PC-3 (cell line): ENCODE measurements around the gene S100A8. TPM values are rescaled to one million over a fixed set of nuclear protein-coding genes. Genes with fewer than 3 reads are reported as not detected.
A peak's percentile ranks its signal among the peaks of the same experiment; 100 is the strongest.

Experiments used
- ATAC-seq: fragments of 200-7000 bp; cut with Tn5 transposase; 2 replicates; pipeline ENCODE4 v1.9.1; 2020; ENCODE audit warnings: mild to moderate bottlenecking, moderate library complexity
- BruUV-seq: library from RNA; stranded (reverse); fragments of 400-500 nt; replicated peaks from 2 replicates; lab custom pipeline; 2021; lab: Mats Ljungman, UMichigan
- CTCF ChIA-PET: fragments of 300-600 bp; sonication (Branson Sonifier 250); formaldehyde crosslinking; loops from one replicate; lab custom pipeline; 2022; ENCODE audit warnings: antibody characterized with exemption; lab: Charles Lee
- POLR2A ChIA-PET: fragments of 300-600 bp; sonication (Branson Sonifier 250); formaldehyde crosslinking; loops from one replicate; lab custom pipeline; 2022; ENCODE audit warnings: antibody characterized with exemption; ENCODE audit not compliant: unreplicated experiment; lab: Charles Lee
- DNase-seq: peaks from one replicate; pipeline ENCODE4 v3.0.0-alpha.2; 2015
- H2AFZ ChIP-seq: fragments of 300-600 bp; sonication (generic); 2 replicates; pipeline ENCODE4 v1.6.0; 2016; ENCODE audit warnings: antibody characterized with exemption, low read length
- H3F3A ChIP-seq: fragments of 300-600 bp; sonication (generic); one replicate; pipeline ENCODE4 v1.6.0; 2017; ENCODE audit warnings: antibody characterized with exemption, low read length, control low read depth, mild to moderate bottlenecking; ENCODE audit not compliant: unreplicated experiment
- H3K27ac ChIP-seq: fragments of 300-600 bp; sonication (generic); 2 replicates; pipeline ENCODE4 v1.5.1; 2016; ENCODE audit warnings: mild to moderate bottlenecking, low read length
- H3K27me3 ChIP-seq: fragments of 300-600 bp; sonication (generic); 2 replicates; pipeline ENCODE4 v1.6.1; 2016; ENCODE audit warnings: low read length, mixed read lengths
- H3K36me3 ChIP-seq: fragments of 300-600 bp; sonication (generic); 2 replicates; pipeline ENCODE4 v1.6.1; 2016; ENCODE audit warnings: low read depth, mixed run types, low read length, mixed read lengths
- H3K4me1 ChIP-seq: fragments of 300-600 bp; sonication (generic); 2 replicates; pipeline ENCODE4 v1.5.1; 2016; ENCODE audit warnings: low read length; ENCODE audit not compliant: insufficient read depth
- H3K4me2 ChIP-seq: fragments of 300-600 bp; sonication (generic); 2 replicates; pipeline ENCODE4 v1.6.0; 2016; ENCODE audit warnings: low read length
- H3K4me3 ChIP-seq: fragments of 300-600 bp; sonication (generic); 2 replicates; pipeline ENCODE4 v1.5.1; 2016; ENCODE audit warnings: mild to moderate bottlenecking, low read length, mixed read lengths
- H3K79me2 ChIP-seq: fragments of 300-600 bp; sonication (generic); 2 replicates; pipeline ENCODE4 v1.6.1; 2017; ENCODE audit warnings: low read length, mixed read lengths
- H3K9ac ChIP-seq: fragments of 300-600 bp; sonication (generic); 2 replicates; pipeline ENCODE4 v1.6.0; 2016; ENCODE audit warnings: mild to moderate bottlenecking, low read length
- H3K9me2 ChIP-seq: fragments of 300-600 bp; sonication (generic); replicated peaks from 2 replicates; pipeline ENCODE4 v1.6.1; 2016; ENCODE audit warnings: mixed run types, low read length, mixed read lengths
- H3K9me3 ChIP-seq: fragments of 300-600 bp; sonication (generic); 2 replicates; pipeline ENCODE4 v1.6.1; 2016; ENCODE audit warnings: low read length, mixed read lengths
- H4K20me1 ChIP-seq: fragments of 300-600 bp; sonication (generic); 2 replicates; pipeline ENCODE4 v1.6.1; 2016; ENCODE audit warnings: low read length, mixed read lengths
- EZH2 ChIP-seq: fragments of 300-600 bp; sonication (generic); IDR thresholded peaks from one replicate; pipeline ENCODE4 v1.6.1; 2017; ENCODE audit warnings: antibody characterized with exemption, mild to moderate bottlenecking, low read length; ENCODE audit not compliant: unreplicated experiment
- EZH2phosphoT487 ChIP-seq: fragments of 300-600 bp; sonication (generic); IDR thresholded peaks from 2 replicates; pipeline ENCODE4 v1.6.1; 2018; ENCODE audit warnings: mild to moderate bottlenecking, antibody characterized with exemption, low read length, borderline replicate concordance
- intact Hi-C: fragments of 100-400 bp; cut with micrococcal nuclease; formaldehyde crosslinking; loops from 2 replicates; pipeline ENCODE4 v1.9.0; 2023
- total RNA-seq: library from RNA; depleted of rRNA; stranded (reverse); fragments of >200 nt; gene quantifications from 2 replicates; pipeline ENCODE4 v1.2.3, GENCODE V29; 2014
- TF ChIP-seq, protein P1 (sequence below): fragments of 300-600 bp; sonication (generic); conservative IDR thresholded peaks from 2 replicates; pipeline ENCODE4 v1.5.1; 2017; ENCODE audit warnings: antibody characterized with exemption, low read depth, mild to moderate bottlenecking, low read length

The S100A8 gene
- total RNA-seq, 1 experiment from 2014 or later: 0.29 TPM

- Histone ChIP-seq H3K4me1 (peaks cover 42% of the 10 kb centered on the region), H3K36me3 (no peaks in the 10 kb centered on the region), H3K9me3 (no peaks in the 10 kb centered on the region), H3F3A (peaks cover 4% of the 10 kb centered on the region), H3K79me2 (no peaks in the 10 kb centered on the region), H4K20me1 (no peaks in the 10 kb centered on the region), H3K9me2 (no peaks in the 10 kb centered on the region), H3K9ac (no peak overlapping the region), H3K27ac (no peak overlapping the region), H3K4me3 (0 out of 2 replicates have a peak overlapping the region, but pooled peaks have one; percentile 36), H3K4me2 (peak overlapping the region; percentile 75), H2AFZ (no peak overlapping the region), H3K27me3 (no peaks in the 10 kb centered on the region)
- POLR2A ChIA-PET: no interaction called here
- ATAC-seq (no peak), DNase-seq (no peak)
- TF ChIP-seq EZH2 (no peak), EZH2phosphoT487 (no peak)
- TF ChIP-seq, protein P1, sequence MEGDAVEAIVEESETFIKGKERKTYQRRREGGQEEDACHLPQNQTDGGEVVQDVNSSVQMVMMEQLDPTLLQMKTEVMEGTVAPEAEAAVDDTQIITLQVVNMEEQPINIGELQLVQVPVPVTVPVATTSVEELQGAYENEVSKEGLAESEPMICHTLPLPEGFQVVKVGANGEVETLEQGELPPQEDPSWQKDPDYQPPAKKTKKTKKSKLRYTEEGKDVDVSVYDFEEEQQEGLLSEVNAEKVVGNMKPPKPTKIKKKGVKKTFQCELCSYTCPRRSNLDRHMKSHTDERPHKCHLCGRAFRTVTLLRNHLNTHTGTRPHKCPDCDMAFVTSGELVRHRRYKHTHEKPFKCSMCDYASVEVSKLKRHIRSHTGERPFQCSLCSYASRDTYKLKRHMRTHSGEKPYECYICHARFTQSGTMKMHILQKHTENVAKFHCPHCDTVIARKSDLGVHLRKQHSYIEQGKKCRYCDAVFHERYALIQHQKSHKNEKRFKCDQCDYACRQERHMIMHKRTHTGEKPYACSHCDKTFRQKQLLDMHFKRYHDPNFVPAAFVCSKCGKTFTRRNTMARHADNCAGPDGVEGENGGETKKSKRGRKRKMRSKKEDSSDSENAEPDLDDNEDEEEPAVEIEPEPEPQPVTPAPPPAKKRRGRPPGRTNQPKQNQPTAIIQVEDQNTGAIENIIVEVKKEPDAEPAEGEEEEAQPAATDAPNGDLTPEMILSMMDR: no peak
- CTCF ChIA-PET: no interaction called here
- BruUV-seq: no TSS peak
- intact Hi-C loops: loop anchor here (10.0 kb wide), 2 partner anchors 316 to 386 kb away; partner anchors contain the start of genes ILF2 and NPR1
These were observed 32.2 kb downstream of the S100A8 start for GRCh38 chr1:153358691-153358975.

- POLR2A ChIA-PET: interaction anchor here (0.5 kb wide), 1 partner anchor 247 kb away, joined by 3 read pairs; no protein-coding TSS in a partner anchor
- peak within 1 kb of the TSS; percentile 69 for H3K9ac ChIP-seq
- peak within 1 kb of the TSS; percentile 49; the same call in 1 of the 2 replicates for H2AFZ ChIP-seq
- peak within 1 kb of the TSS; percentile 75 for H3K4me2 ChIP-seq
- peaks cover 4% of the 10 kb centered on the region for H3F3A ChIP-seq
- H3K4me3 ChIP-seq: peak within 1 kb of the TSS; percentile 36
- no peak for TF ChIP-seq EZH2
- no peak for TF ChIP-seq EZH2phosphoT487
- TF ChIP-seq, protein P1: no peak
- CTCF ChIA-PET: interaction anchor here (1.1 kb wide), 1 partner anchor 135 kb away, joined by 5 read pairs; no protein-coding TSS in a partner anchor
- H3K9me2 ChIP-seq: no peaks in the 10 kb centered on the region
- H3K9me3 ChIP-seq: no peaks in the 10 kb centered on the region
- H3K79me2 ChIP-seq: no peaks in the 10 kb centered on the region
- DNase-seq (no peak), ATAC-seq (no peak)
- intact Hi-C loops: loop anchor here (10.0 kb wide), 2 partner anchors 317 to 387 kb away; partner anchors contain the start of genes ILF2 and NPR1
- peaks cover 42% of the 10 kb centered on the region for H3K4me1 ChIP-seq
- H3K36me3 ChIP-seq: no peaks in the 10 kb centered on the region
- H3K27ac ChIP-seq: peak within 1 kb of the TSS; percentile 93
- no peaks in the 10 kb centered on the region for H3K27me3 ChIP-seq
- BruUV-seq: TSS peak; percentile 93
- H4K20me1 ChIP-seq: no peaks in the 10 kb centered on the region
These were observed 32.8 kb downstream of the S100A8 start, which contains the start of gene S100A9 for GRCh38 chr1:153357853-153358690. S100A9 (plus strand) TSS chr1:153357854; CDS start chr1:153358284, 430 bp downstream.
